ENCODE data around the gene PKD1L1. TPM values are rescaled to one million over a fixed set of nuclear protein-coding genes. Genes with fewer than 3 reads are reported as not detected.

PKD1L1 gene
- total RNA-seq, 4 donors from 2014 or later, result 0.44 to 1.1 (median 0.75) TPM

DNA sequence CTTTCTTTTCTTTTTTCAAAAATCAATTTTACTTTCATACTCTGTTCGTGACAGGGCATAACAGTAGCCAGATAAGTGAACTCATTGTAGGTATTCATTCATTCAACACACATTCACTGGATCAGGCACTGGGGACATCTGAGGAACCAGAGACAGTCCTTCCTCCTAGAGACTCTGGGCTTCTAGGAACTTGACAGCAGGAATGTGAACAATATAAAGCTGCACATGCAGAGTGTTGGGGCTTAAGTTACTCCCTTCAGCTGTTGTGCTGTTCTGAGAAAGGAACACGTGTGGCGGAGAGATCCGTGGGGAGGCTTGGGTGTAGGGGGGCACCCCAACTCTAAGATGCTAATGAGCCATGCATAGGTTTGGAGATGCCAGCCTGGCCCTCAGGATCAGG, 120.4 kb downstream of the PKD1L1 start:
- TF ChIP-seq CTCF (IDR thresholded peaks at IDR 0.05; ENCODE audit: low read depth), result no peak

GRCh38 chr7:47827351-47827756, 120.9 kb downstream of the PKD1L1 start:
- no peak for TF ChIP-seq CTCF (IDR thresholded peaks at IDR 0.05; ENCODE audit: low read depth)

- TF ChIP-seq CTCF (IDR thresholded peaks at IDR 0.05; ENCODE audit: low read depth), result no peak
Measured at GRCh38 chr7:47826754-47827153, 121.5 kb downstream of the PKD1L1 start.

GRCh38 chr7:47819607-47819920, 128.7 kb downstream of the PKD1L1 start:
- no peak for TF ChIP-seq CTCF (IDR thresholded peaks at IDR 0.05; ENCODE audit: low read depth)

- TF ChIP-seq CTCF (IDR thresholded peaks at IDR 0.05; ENCODE audit: low read depth), result no peak
Measured at GRCh38 chr7:47818796-47819606, 129.3 kb downstream of the PKD1L1 start.

DNA sequence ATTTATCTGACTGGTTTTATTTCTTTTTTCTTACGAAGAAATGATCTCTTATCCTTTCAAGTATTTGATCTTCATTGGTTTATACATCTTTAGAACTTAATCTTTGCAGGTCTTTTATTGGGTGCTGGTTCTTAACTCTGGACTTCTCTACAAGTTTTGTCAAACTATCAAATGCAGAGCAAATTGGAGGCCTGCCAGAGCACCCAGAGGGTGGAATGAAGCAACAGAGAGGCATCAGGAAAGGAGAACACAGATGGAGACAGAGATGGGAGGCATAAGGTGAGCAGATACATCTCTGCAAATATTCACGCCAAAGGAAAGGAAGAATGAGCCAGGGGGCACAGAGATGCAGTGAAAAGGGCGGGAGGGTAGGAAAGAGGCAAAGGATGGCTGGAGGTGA, 130.3 kb downstream of the PKD1L1 start:
- TF ChIP-seq CTCF (IDR thresholded peaks at IDR 0.05; ENCODE audit: low read depth), result no peak

DNA sequence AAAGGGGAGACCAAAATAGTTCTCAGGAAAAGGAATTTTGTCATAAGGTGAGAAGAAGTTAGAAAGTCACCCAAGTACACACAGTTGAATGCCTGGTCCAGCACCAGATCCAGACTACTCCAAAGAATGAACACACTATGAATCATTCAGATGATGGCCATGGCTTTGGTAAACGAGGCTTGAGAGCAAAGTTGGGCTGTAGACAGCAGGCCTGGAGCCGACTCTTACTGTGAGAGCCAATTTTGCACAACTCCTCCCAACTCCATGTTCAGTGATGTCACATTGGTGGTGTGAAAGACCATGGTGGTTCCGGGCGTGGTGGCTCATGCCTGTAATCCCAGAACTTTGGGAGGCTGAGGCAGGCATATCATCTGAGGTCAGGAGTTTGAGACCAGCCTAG, 131.6 kb downstream of the PKD1L1 start:
- no peak for TF ChIP-seq CTCF (IDR thresholded peaks at IDR 0.05; ENCODE audit: low read depth)

Measured in subcutaneous adipose tissue (tissue), 4 donors.